ENCODE data around the gene POFUT1.

DNA sequence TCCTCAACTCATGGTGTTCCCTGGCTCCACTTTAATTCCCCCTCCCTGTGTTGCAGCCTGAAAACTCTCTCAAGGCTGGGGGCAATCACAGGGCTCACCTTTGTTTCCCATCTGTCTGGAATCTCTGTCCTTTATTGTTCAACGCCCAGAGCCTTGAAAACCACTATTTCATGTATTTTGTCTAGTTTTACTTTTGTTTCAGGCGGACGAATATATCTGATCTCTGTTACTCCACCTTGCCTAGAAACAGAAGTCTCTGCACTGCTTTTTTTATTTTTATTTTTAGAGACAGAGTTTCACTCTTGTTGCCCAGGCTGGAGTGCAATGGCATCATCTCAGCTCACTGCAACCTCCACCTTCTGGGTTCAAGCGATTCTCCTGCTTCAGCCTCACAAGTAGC lies 27.7 kb upstream of the POFUT1 start:
- TF ChIP-seq, protein P1, sequence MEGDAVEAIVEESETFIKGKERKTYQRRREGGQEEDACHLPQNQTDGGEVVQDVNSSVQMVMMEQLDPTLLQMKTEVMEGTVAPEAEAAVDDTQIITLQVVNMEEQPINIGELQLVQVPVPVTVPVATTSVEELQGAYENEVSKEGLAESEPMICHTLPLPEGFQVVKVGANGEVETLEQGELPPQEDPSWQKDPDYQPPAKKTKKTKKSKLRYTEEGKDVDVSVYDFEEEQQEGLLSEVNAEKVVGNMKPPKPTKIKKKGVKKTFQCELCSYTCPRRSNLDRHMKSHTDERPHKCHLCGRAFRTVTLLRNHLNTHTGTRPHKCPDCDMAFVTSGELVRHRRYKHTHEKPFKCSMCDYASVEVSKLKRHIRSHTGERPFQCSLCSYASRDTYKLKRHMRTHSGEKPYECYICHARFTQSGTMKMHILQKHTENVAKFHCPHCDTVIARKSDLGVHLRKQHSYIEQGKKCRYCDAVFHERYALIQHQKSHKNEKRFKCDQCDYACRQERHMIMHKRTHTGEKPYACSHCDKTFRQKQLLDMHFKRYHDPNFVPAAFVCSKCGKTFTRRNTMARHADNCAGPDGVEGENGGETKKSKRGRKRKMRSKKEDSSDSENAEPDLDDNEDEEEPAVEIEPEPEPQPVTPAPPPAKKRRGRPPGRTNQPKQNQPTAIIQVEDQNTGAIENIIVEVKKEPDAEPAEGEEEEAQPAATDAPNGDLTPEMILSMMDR (IDR thresholded peaks at IDR 0.05): no peak
- TF ChIP-seq RFX5 (IDR thresholded peaks at IDR 0.05; ENCODE audit: low read length): no peak
- no peak for TF ChIP-seq YY1 (IDR thresholded peaks at IDR 0.05; ENCODE audit: low read depth)
- TF ChIP-seq MXI1 (IDR thresholded peaks at IDR 0.05; ENCODE audit: low read depth, low read length): no peak
- no peak for TF ChIP-seq FOSL2 (IDR thresholded peaks at IDR 0.05; ENCODE audit: borderline replicate concordance, low read depth)
- TF ChIP-seq, protein P2, sequence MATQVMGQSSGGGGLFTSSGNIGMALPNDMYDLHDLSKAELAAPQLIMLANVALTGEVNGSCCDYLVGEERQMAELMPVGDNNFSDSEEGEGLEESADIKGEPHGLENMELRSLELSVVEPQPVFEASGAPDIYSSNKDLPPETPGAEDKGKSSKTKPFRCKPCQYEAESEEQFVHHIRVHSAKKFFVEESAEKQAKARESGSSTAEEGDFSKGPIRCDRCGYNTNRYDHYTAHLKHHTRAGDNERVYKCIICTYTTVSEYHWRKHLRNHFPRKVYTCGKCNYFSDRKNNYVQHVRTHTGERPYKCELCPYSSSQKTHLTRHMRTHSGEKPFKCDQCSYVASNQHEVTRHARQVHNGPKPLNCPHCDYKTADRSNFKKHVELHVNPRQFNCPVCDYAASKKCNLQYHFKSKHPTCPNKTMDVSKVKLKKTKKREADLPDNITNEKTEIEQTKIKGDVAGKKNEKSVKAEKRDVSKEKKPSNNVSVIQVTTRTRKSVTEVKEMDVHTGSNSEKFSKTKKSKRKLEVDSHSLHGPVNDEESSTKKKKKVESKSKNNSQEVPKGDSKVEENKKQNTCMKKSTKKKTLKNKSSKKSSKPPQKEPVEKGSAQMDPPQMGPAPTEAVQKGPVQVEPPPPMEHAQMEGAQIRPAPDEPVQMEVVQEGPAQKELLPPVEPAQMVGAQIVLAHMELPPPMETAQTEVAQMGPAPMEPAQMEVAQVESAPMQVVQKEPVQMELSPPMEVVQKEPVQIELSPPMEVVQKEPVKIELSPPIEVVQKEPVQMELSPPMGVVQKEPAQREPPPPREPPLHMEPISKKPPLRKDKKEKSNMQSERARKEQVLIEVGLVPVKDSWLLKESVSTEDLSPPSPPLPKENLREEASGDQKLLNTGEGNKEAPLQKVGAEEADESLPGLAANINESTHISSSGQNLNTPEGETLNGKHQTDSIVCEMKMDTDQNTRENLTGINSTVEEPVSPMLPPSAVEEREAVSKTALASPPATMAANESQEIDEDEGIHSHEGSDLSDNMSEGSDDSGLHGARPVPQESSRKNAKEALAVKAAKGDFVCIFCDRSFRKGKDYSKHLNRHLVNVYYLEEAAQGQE (IDR thresholded peaks at IDR 0.05; ENCODE audit: low read depth, low read length): no peak

Data from SK-N-SH (cell line).